ENCODE results near the gene SESN2.

The SESN2 gene

GRCh38 chr1:28249866-28250295 is 9.4 kb upstream of the SESN2 start:
- no peak for DNase-seq (ENCODE audit: low read depth)

- DNase-seq (ENCODE audit: low read depth): no peak
These were observed 3.0 kb upstream of the SESN2 start for GRCh38 chr1:28256197-28256827.

GRCh38 chr1:28257736-28258135 is 1.6 kb upstream of the SESN2 start:
- no peak for DNase-seq (ENCODE audit: low read depth)

- DNase-seq (ENCODE audit: low read depth): no peak
These were observed 578 bp upstream of the SESN2 start for GRCh38 chr1:28258628-28259251.

- DNase-seq (ENCODE audit: low read depth): peak; percentile 51
These were observed 850 bp downstream of the SESN2 start for GRCh38 chr1:28259934-28260802.

- DNase-seq (ENCODE audit: low read depth): no peak
These were observed 1.5 kb downstream of the SESN2 start for GRCh38 chr1:28260803-28261174.

GRCh38 chr1:28264897-28265296 is 5.6 kb downstream of the SESN2 start:
- no peak for DNase-seq (ENCODE audit: low read depth)

GRCh38 chr1:28265577-28265976 is 6.3 kb downstream of the SESN2 start:
- DNase-seq (ENCODE audit: low read depth): no peak

- DNase-seq (ENCODE audit: low read depth): no peak
These were observed 7.6 kb downstream of the SESN2 start for GRCh38 chr1:28266920-28267322.

- DNase-seq (ENCODE audit: low read depth): no peak
These were observed 8.3 kb downstream of the SESN2 start for GRCh38 chr1:28267633-28268032.

GRCh38 chr1:28269529-28269928 is 10.2 kb downstream of the SESN2 start:
- DNase-seq (ENCODE audit: low read depth): no peak

GRCh38 chr1:28272215-28272852 is 13.0 kb downstream of the SESN2 start:
- DNase-seq (ENCODE audit: low read depth): no peak

GRCh38 chr1:28273216-28273860 is 14.0 kb downstream of the SESN2 start:
- no peak for DNase-seq (ENCODE audit: low read depth)

- DNase-seq (ENCODE audit: low read depth): no peak
These were observed 19.4 kb downstream of the SESN2 start for GRCh38 chr1:28278763-28279162.

- DNase-seq (ENCODE audit: low read depth): no peak
These were observed 20.4 kb downstream of the SESN2 start for GRCh38 chr1:28279721-28280120.

- no peak for DNase-seq (ENCODE audit: low read depth)
These were observed 21.2 kb downstream of the SESN2 start for GRCh38 chr1:28280501-28280900.

GRCh38 chr1:28280977-28281381 is 21.7 kb downstream of the SESN2 start:
- DNase-seq (ENCODE audit: low read depth): no peak

- no peak for DNase-seq (ENCODE audit: low read depth)
These were observed 22.5 kb downstream of the SESN2 start for GRCh38 chr1:28281608-28282425.

- no peak for DNase-seq (ENCODE audit: low read depth)
These were observed 23.4 kb downstream of the SESN2 start for GRCh38 chr1:28282426-28283407.

GRCh38 chr1:28286111-28286510 is 26.8 kb downstream of the SESN2 start:
- DNase-seq (ENCODE audit: low read depth): no peak
